WERI-Rb-1 (cell line): ENCODE results near the gene ING3.

ENCODE experiments used
- DNase-seq: peaks from one replicate; pipeline ENCODE4 v3.0.0-alpha.2; 2020
- H3K27ac ChIP-seq: fragments of 250-450 bp; sonication (Bioruptor Pico); 2 replicates; pipeline ENCODE4 v1.5.1; 2020; ENCODE audit warnings: mild to moderate bottlenecking, moderate library complexity
- H3K27me3 ChIP-seq: fragments of 250-450 bp; sonication (Bioruptor Pico); 2 replicates; pipeline ENCODE4 v1.5.1; 2021; ENCODE audit warnings: mild to moderate bottlenecking, low read depth, moderate library complexity; ENCODE audit not compliant: insufficient read depth, severe bottlenecking
- H3K36me3 ChIP-seq: fragments of 250-450 bp; sonication (Bioruptor Pico); 2 replicates; pipeline ENCODE4 v1.5.1; 2020; ENCODE audit warnings: mild to moderate bottlenecking, moderate library complexity
- H3K4me3 ChIP-seq: 2 replicates; pipeline ENCODE4 v1.5.1; 2011; ENCODE audit warnings: low read depth, mild to moderate bottlenecking, control low read depth, low read length
- H3K9me3 ChIP-seq: fragments of 250-450 bp; sonication (Bioruptor Pico); 2 replicates; pipeline ENCODE4 v1.5.1; 2021; ENCODE audit warnings: mild to moderate bottlenecking, moderate library complexity; ENCODE audit not compliant: severe bottlenecking
- CTCF ChIP-seq: IDR thresholded peaks from 2 replicates; pipeline ENCODE4 v1.5.1; 2011; ENCODE audit warnings: low read depth, mild to moderate bottlenecking, control low read depth, inconsistent platforms, low read length

ING3 gene

GRCh38 chr7:120990468-120991118 is 40.0 kb downstream of the ING3 start:
- H3K27me3 ChIP-seq = no peaks in the 10 kb centered on the region
- TF ChIP-seq CTCF = no peak
- H3K36me3 ChIP-seq = no peaks in the 10 kb centered on the region
- DNase-seq = no peak
- H3K27ac ChIP-seq = no peak overlapping the region
- no peaks in the 10 kb centered on the region for H3K9me3 ChIP-seq
- H3K4me3 ChIP-seq = no peak overlapping the region

GRCh38 chr7:120991161-120991560 is 40.6 kb downstream of the ING3 start:
- Histone ChIP-seq H3K4me3 (no peak overlapping the region), H3K27ac (no peak overlapping the region), H3K9me3 (no peaks in the 10 kb centered on the region), H3K27me3 (no peaks in the 10 kb centered on the region), H3K36me3 (no peaks in the 10 kb centered on the region)
- no peak for TF ChIP-seq CTCF
- DNase-seq = no peak

- Histone ChIP-seq H3K27me3 (no peaks in the 10 kb centered on the region), H3K9me3 (no peaks in the 10 kb centered on the region), H3K27ac (no peak overlapping the region), H3K4me3 (no peak overlapping the region), H3K36me3 (no peaks in the 10 kb centered on the region)
- no peak for DNase-seq
- TF ChIP-seq CTCF = no peak
Observed at GRCh38 chr7:120991581-120991980, 41.0 kb downstream of the ING3 start.

- TF ChIP-seq CTCF = no peak
- Histone ChIP-seq H3K4me3 (no peak overlapping the region), H3K36me3 (no peaks in the 10 kb centered on the region), H3K9me3 (no peaks in the 10 kb centered on the region), H3K27me3 (no peaks in the 10 kb centered on the region), H3K27ac (no peak overlapping the region)
- DNase-seq = no peak
Observed at GRCh38 chr7:120992272-120992964, 41.8 kb downstream of the ING3 start.

GRCh38 chr7:120992965-120993494 is 42.5 kb downstream of the ING3 start:
- Histone ChIP-seq H3K27me3 (no peaks in the 10 kb centered on the region), H3K27ac (no peak overlapping the region), H3K9me3 (no peaks in the 10 kb centered on the region), H3K4me3 (no peak overlapping the region), H3K36me3 (no peaks in the 10 kb centered on the region)
- no peak for DNase-seq
- no peak for TF ChIP-seq CTCF
